Measurements from ENCODE around the gene SLC25A30.
"Not testable (repeated sequence)": the region's sequence is repeated elsewhere in the genome, so short reads cannot be mapped to it uniquely, and the experiment has no call there.

The SLC25A30 gene

GRCh38 chr13:45367358-45367757, 50.8 kb downstream of the SLC25A30 start:
- DNase-seq (ENCODE audit: low read depth in 2 of 2): peak; percentile 53 to 57

DNA sequence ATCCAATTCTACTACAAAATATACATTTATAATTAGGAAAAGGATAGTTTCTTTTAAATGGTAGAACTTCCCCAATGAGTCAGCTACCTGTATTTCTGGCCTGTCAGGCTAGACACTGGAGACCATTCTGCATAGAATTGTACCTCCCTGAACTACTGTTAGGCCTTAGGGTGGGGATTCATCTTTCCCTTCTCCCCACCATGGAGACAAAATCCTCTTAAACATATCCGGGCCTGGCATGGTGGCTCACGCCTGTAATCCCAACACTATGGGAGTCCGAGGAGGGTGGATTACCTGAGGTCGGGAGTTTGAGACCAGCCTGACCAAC, 52.7 kb downstream of the SLC25A30 start:
- DNase-seq (ENCODE audit: low read depth in 2 of 2): no peak

DNA sequence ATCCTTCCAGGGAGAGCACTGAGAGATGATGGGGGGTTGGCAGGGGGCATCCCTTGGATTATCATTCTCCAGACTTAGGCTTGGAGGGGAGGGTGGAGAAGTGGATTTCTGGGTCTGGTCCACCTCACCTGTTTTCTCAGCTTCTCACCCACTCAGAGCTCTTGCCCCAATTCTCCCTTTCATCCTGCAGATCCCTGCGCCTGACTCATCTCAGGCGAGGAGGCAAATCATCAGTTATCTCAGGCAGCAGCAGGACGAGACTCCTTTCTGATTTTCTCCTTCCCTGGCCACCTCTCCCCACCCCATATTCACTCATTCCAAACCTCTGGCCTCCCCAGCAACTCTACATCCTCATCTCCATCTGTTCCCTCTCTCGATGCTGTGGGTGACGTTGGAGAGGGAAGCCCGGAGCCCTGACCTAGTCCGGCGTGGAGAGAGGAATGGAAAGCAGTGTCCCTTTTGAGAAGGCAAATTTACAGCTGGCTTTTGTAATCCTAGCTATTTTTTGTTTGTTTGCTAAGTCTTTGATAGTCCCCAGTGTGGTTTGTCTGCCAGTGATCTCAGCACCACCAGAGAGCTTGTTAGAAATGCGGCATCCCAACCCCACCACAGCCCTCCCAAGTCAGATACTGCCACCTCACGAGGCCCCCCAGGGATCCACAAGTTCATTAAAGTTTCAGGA, 53.2 kb downstream of the SLC25A30 start:
- DNase-seq (ENCODE audit: low read depth in 2 of 2): no peak

DNA sequence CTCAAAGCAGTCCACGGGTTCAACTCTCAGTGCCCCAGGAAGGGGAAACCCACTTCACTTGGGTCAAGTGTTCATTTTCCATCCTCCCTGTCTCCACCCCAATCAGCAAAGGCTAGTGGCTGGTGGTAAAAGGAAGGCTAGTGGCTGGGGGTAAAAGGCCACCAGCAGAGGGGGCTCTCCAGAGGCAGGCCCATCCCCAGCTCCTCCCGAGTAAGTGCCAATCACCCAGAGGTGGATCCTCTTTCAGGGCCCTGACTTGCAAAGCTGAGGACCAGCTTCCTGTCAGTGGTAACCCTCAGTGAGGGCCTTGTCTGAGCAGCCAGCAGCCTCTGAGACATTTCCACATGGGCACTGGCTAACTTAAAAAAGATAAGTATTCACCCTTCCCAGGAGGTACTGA, 55.2 kb downstream of the SLC25A30 start:
- no peak for DNase-seq (ENCODE audit: low read depth in 2 of 2)

- no peak for DNase-seq (ENCODE audit: low read depth in 2 of 2)
Measured at GRCh38 chr13:45361596-45362206, 56.5 kb downstream of the SLC25A30 start.

DNA sequence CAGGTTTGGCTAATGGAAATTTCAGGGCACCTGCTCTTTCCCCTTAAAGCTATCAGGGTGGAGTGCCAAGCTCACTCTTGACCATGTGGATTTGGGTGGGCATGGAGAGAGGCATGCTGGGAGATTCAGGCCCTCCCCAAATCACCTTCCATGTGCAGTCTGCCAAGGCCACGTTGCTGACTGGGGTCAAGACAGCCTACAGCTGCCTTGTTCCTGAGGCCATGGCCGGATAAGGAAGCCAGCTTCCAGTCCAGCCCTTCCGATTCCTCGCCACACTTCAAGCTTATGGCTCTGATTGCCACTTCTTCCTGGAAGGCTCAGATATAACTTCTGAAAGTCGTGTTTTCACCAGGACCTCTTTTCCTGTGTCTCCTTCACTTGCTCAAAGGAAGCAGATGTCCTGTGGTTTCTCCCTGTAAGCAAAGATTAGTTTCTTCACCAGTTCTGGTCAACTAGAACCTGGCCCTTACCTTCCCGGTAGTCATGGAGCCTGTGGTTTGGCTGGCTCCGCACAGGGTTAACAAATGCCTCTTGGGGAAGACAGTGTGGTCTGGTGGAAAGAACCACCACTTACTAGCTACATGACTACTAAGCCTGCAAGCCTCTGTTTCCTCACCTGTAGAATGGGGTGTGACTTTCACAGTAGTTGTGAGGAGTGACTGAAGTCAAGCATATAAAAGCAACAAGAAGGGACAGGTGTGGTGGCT, 61.1 kb downstream of the SLC25A30 start:
- DNase-seq (ENCODE audit: low read depth in 2 of 2): no peak

- DNase-seq (ENCODE audit: low read depth in 2 of 2): no peak
Measured at GRCh38 chr13:45353895-45354294, 64.3 kb downstream of the SLC25A30 start.

- no peak for DNase-seq (ENCODE audit: low read depth in 2 of 2)
Measured at GRCh38 chr13:45352031-45352430, 66.1 kb downstream of the SLC25A30 start.

DNA sequence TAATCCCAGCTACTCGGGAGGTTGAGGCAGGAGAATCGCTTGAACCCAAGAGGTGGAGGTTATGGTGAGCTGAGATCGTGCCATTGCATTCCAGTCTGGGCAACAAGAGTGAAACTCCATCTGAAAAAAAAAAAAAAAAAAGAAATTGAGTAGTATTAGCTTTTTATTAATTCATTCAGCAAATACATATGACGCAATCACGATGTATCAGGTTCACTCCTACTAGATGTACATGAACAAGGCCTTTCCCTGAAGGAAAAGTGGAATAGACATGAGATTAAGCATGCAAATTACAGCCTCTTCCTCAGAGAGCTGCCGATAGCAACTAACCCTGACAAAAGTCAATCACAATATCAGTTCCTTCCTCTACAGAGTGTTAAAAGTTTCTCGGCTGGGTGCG, 68.0 kb downstream of the SLC25A30 start:
- DNase-seq (ENCODE audit: low read depth in 2 of 2): no peak

- no peak for DNase-seq (ENCODE audit: low read depth in 2 of 2)
Measured at GRCh38 chr13:45349438-45349837, 68.7 kb downstream of the SLC25A30 start.

DNA sequence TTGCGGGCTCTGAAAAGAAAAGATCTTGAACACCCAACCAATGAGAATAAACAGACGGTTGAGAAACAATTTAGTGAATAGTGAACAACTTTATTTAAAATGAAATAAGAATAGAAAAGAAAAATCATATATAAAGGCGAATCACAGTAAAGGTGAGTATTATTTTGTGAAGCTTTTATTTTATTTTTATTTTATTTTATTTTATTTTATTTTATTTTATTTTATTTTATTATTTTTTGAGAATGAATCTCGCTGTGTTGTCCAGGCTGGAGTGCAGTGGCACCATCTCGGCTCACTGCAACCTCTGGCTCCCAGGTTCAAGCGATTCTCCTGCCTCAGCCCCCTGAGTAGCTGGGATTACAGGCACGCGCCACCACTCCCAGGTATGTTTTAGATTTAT, 74.1 kb downstream of the SLC25A30 start:
- not testable (repeated sequence) for DNase-seq (ENCODE audit: low read depth in 2 of 2)
